Right lobe of liver (tissue), 6 donors: ENCODE results near the gene MYO16. TPM values are rescaled to one million over a fixed set of nuclear protein-coding genes. Genes with fewer than 3 reads are reported as not detected.

ENCODE experiments used
- ATAC-seq, 4 donors: fragments of 200-7000 bp; cut with Tn5 transposase; one replicate each; pipeline ENCODE4 v1.9.1; 2020; ENCODE audit warnings: mild to moderate bottlenecking in 4 of 4, moderate library complexity in 4 of 4
- DNase-seq, 3 donors: peaks; one replicate each; pipeline ENCODE4 v3.0.0-alpha.2; 2020
- H3K27ac ChIP-seq, 3 donors: fragments of 200-600 bp; one replicate each; pipeline ENCODE4 v1.8.0; 2022
- H3K27me3 ChIP-seq, 2 donors: fragments of 200-600 bp; one replicate each; pipeline ENCODE4 v1.8.0; 2022
- H3K36me3 ChIP-seq, 4 donors: fragments of 200-600 bp; sonication (generic) in 1 of 4; one replicate each; pipeline versions ENCODE4 v1.5.1 to v1.8.0; 2017 to 2022; ENCODE audit warnings: control low read depth in 1 of 4
- H3K4me1 ChIP-seq, 4 donors: fragments of 200-600 bp; sonication (generic) in 1 of 4; one replicate each; pipeline versions ENCODE4 v1.5.1 to v1.8.0; 2017 to 2022; ENCODE audit warnings: control low read depth in 1 of 4
- H3K4me3 ChIP-seq, 3 donors: fragments of 200-600 bp; one replicate each; pipeline ENCODE4 v1.8.0; 2022
- H3K9me3 ChIP-seq, 4 donors: fragments of 200-600 bp; sonication (generic) in 1 of 4; one replicate each; pipeline versions ENCODE4 v1.5.1 to v1.8.0; 2017 to 2022; ENCODE audit warnings: control low read depth in 1 of 4
- POLR2A ChIP-seq: fragments of 450-650 bp; IDR thresholded peaks from one replicate; pipeline ENCODE4 v1.6.1; 2017; ENCODE audit warnings: antibody characterized with exemption, mild to moderate bottlenecking
- WGBS: methylation state at CpG from one replicate; pipeline ENCODE4 v1.1.6; 2018; ENCODE audit warnings: low coverage, low lambda C conversion rate; ENCODE audit not compliant: insufficient coverage; ENCODE audit errors: missing lambda C conversion rate; 5-methylcytosine and 5-hydroxymethylcytosine counted together
- intact Hi-C, 2 donors: fragments of 100-400 bp; cut with DNase I; formaldehyde crosslinking; loops; one replicate each; pipeline versions ENCODE4 v1.11.2 to v1.14.1; 2022
- total RNA-seq, 6 experiments: library from RNA; depleted of rRNA in 2 of 6; stranded (reverse); fragments of >200 nt in 2 of 6; fragmentation: NEBNext Ultra II Directional in 3 of 6; extraction: Animal tissue kit (Norgen Biotek cat#: 25700) in 3 of 6; gene quantifications; one replicate each; pipeline versions ENCODE4 v1.1.0 to v1.2.4, GENCODE V29; 2016 to 2023
- TF ChIP-seq, protein P1 (sequence below), 4 donors: fragments of 200-600 bp in 3 of 4; fragments of 450-650 bp in 1 of 4; IDR thresholded peaks; one replicate each; pipeline versions ENCODE4 v1.5.1 to v1.8.0; 2016 to 2022; ENCODE audit warnings: antibody characterized with exemption in 4 of 4, mild to moderate bottlenecking in 2 of 4
- donor health status: DM: no; HTN: yes; CAD: no.
- donor health status: DM: no; HTN: no; CAD: no.
- donor health status: DM: no; HTN: no; CAD: no.
- donor health status: DM: no; HTN: yes; CAD: no.
- donor health status: DM: no; HTN: yes; CAD: no.

MYO16 gene
- total RNA-seq, 6 experiments from 2014 or later: 0.43 to 2.7 (median 0.93) TPM

DNA sequence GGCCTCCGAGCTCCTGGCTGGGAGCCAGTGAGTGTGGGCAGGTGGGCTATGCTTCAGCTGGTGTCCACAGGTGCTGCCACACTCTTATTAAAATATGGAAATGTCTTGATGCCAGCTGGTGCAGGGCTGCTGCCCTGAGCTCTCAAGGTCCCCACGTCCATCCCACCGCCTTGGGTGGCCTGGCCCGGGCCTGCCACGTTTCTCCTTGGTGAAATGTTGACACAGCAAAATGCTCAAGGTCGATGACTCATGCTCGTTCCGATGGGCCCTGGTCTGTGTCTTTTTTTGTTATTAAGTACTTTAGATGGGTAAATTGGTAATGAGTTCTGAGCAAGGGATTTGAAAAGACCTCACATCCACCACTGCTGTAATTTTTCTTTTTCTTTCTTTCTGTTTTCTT is 524.7 kb downstream of the MYO16 start:
- TF ChIP-seq, protein P1, sequence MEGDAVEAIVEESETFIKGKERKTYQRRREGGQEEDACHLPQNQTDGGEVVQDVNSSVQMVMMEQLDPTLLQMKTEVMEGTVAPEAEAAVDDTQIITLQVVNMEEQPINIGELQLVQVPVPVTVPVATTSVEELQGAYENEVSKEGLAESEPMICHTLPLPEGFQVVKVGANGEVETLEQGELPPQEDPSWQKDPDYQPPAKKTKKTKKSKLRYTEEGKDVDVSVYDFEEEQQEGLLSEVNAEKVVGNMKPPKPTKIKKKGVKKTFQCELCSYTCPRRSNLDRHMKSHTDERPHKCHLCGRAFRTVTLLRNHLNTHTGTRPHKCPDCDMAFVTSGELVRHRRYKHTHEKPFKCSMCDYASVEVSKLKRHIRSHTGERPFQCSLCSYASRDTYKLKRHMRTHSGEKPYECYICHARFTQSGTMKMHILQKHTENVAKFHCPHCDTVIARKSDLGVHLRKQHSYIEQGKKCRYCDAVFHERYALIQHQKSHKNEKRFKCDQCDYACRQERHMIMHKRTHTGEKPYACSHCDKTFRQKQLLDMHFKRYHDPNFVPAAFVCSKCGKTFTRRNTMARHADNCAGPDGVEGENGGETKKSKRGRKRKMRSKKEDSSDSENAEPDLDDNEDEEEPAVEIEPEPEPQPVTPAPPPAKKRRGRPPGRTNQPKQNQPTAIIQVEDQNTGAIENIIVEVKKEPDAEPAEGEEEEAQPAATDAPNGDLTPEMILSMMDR (IDR thresholded peaks at IDR 0.05): no peak
- TF ChIP-seq POLR2A: no peak
- no peaks in the 10 kb centered on the region for H3K27me3 ChIP-seq
- ATAC-seq: no peak
- no peak overlapping the region for H3K4me3 ChIP-seq
- 45% methylated on average over 6 of the region's 8 CpGs for WGBS
- DNase-seq: no peak
- H3K27ac ChIP-seq: no peak overlapping the region
- no peaks in the 10 kb centered on the region for H3K4me1 ChIP-seq
- H3K36me3 ChIP-seq: no peaks in the 10 kb centered on the region
- H3K9me3 ChIP-seq: no peaks in the 10 kb centered on the region
- intact Hi-C loops: loop anchor here in 1 of 2 donors (5.0 kb wide), 1 partner anchor 958 kb away; no protein-coding TSS in a partner anchor

DNA sequence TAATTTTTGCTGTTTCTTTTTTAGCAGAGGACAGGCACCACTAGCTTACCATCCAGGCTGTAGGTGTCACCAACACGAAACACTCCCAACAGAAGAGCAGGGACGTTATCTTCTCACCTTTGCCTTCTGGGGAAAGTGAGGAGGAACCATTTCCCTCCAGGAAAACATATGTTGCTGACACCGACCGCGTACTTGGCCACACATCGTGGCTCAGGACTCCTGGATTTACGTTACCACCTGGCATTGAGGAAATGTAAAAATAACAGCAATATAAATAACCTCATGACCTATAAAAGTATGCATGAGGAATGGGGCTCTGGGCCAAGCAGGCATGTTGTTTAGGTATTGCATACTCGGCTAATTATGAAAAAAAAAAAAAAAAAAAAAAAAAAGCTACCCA is 525.1 kb downstream of the MYO16 start:
- Histone ChIP-seq H3K27ac (no peak overlapping the region), H3K4me3 (no peak overlapping the region), H3K27me3 (no peaks in the 10 kb centered on the region), H3K36me3 (no peaks in the 10 kb centered on the region), H3K9me3 (no peaks in the 10 kb centered on the region), H3K4me1 (no peaks in the 10 kb centered on the region)
- 54% methylated on average over 8 of the region's 8 CpGs for WGBS
- no peak for DNase-seq
- ATAC-seq: no peak
- no peak for TF ChIP-seq POLR2A
- TF ChIP-seq, protein P1 (IDR thresholded peaks at IDR 0.05): no peak
- intact Hi-C loops: loop anchor here in 1 of 2 donors (5.0 kb wide), 1 partner anchor 958 kb away; no protein-coding TSS in a partner anchor

DNA sequence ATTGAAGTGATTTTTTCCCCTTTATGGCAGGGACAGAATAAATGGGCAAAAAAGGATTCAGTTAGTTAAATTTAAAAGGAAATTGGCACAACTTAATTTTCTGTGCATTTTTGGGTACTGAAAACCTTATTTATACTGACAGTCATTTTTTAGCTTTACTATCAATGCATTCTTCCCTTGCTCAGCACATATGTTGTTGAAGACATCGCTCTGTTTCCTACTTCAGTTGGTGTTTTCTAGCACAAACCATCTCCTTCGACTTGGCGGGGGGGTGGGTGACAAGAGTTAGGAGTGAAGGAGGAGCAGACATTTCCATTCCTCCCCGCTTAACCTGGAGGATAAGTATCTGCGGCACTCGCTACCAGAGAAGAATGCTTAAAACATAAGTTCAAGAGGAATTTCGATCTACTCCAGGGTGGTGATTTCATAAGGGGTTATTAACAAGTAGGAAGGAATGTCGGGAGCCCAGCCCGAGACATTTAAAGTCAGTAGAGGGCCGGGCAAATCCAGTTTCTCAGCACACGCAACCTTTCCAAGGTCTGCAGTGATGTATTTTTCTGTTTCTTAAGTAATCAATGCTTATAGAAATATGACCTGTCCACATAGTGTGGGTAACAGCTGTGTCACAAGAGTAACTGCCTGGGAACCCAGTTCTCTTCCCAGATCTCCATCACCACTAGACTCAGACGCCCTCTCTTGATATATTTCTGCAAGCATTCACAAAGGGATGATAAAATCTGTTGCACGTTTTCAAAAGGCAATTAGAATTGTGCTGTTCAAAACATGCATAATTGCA is 525.8 kb downstream of the MYO16 start:
- Histone ChIP-seq H3K27me3 (no peaks in the 10 kb centered on the region), H3K27ac (no peak overlapping the region), H3K4me1 (no peaks in the 10 kb centered on the region), H3K4me3 (no peak overlapping the region), H3K9me3 (no peaks in the 10 kb centered on the region), H3K36me3 (no peaks in the 10 kb centered on the region)
- 84% methylated on average over 13 of the region's 13 CpGs for WGBS
- TF ChIP-seq, protein P1 (IDR thresholded peaks at IDR 0.05): no peak
- no peak for TF ChIP-seq POLR2A
- intact Hi-C loops: loop anchor here in 1 of 2 donors (5.0 kb wide), 1 partner anchor 957 kb away; no protein-coding TSS in a partner anchor
- no peak for ATAC-seq
- DNase-seq: no peak

DNA sequence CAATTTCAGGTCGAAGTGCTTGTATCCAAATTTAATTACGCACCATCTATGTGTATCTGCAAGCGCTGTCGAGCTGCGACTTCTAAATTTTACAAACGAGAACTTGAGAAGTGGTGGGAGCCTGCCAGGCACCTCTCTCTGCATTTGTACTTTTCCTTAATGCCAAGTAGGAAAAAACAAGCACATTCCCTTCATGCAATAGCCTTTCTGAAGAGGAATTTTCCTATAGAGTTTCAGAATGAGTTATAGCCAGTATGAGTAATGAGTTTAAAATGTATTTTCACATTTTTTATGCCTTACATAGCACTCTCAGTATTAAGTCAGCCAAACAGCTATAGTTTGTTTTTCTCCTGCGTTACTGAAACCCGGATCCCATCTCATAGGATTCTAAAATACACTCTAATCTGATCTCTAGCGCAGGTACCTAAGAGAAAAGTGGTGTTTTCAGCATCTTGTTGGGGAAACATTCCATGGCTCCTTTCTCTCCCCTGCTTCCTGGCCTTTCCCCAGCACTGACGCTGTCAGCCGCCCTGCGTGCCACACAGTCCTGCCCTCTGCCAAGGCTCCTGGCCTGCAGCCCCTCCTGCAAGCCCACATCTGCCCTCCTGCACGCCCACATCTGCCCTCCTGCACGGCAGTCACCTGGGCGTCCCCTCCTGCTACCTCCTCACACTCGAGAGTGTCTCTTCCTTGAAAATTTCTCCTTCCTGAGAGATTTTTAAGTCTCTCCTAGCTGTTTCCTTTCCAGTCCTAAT is 526.9 kb downstream of the MYO16 start:
- Histone ChIP-seq H3K36me3 (no peaks in the 10 kb centered on the region), H3K4me1 (no peaks in the 10 kb centered on the region), H3K27me3 (no peaks in the 10 kb centered on the region), H3K27ac (no peak overlapping the region), H3K4me3 (no peak overlapping the region), H3K9me3 (no peaks in the 10 kb centered on the region)
- no peak for DNase-seq
- WGBS: 82% methylated on average over 16 of the region's 16 CpGs
- intact Hi-C loops: no loop called here
- ATAC-seq: no peak
- no peak for TF ChIP-seq POLR2A
- TF ChIP-seq, protein P1 (IDR thresholded peaks at IDR 0.05): no peak
